Measurements from ENCODE around the gene IRF9. TPM values are rescaled to one million over a fixed set of nuclear protein-coding genes. Genes with fewer than 3 reads are reported as not detected.

The IRF9 gene
- polyA plus RNA-seq, 3 donors = 56.8 to 60.1 (median 57.5) TPM

- DNase-seq (ENCODE audit: low read depth in 3 of 3, low spot score in 2 of 3) = no peak
Measured at GRCh38 chr14:24130717-24131548, 30.1 kb upstream of the IRF9 start.

DNA sequence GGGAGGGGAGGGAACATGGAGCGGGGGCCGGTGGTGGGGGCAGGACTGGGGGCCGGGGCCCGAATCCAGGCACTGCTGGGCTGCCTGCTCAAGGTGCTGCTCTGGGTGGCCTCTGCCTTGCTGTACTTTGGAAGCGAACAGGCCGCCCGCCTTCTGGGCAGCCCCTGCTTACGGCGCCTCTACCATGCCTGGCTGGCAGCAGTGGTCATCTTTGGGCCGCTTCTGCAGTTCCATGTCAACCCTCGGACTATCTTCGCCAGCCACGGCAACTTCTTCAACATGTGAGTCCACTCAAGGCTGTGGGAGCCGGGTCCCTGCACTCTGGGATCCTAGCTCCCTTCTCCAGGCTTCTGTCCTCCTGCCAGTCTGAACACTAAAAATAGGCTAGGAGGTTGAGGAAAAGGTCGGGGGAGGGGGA lies 29.5 kb upstream of the IRF9 start:
- no peak for DNase-seq (ENCODE audit: low read depth in 3 of 3, low spot score in 2 of 3)

DNA sequence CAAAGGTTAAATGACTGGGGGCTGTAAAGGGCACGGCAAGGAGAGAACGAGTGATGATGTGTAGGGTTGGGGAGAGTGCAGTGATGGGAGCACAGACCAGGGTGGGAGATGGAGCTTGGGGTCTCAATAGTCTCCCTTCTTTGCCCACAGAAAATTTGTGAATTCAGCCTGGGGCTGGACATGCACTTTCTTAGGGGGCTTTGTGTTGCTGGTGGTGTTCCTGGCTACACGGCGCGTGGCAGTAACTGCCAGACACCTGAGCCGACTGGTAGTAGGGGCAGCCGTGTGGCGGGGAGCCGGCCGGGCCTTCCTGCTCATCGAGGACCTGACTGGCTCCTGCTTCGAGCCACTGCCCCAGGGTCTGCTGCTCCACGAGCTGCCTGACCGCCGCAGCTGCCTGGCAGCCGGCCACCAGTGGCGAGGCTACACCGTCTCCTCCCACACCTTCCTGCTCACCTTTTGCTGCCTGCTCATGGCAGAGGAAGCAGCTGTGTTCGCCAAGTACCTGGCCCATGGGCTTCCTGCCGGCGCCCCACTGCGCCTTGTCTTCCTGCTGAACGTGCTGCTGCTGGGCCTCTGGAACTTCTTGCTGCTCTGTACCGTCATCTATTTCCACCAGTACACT lies 28.9 kb upstream of the IRF9 start:
- no peak for DNase-seq (ENCODE audit: low read depth in 3 of 3, low spot score in 2 of 3)

DNA sequence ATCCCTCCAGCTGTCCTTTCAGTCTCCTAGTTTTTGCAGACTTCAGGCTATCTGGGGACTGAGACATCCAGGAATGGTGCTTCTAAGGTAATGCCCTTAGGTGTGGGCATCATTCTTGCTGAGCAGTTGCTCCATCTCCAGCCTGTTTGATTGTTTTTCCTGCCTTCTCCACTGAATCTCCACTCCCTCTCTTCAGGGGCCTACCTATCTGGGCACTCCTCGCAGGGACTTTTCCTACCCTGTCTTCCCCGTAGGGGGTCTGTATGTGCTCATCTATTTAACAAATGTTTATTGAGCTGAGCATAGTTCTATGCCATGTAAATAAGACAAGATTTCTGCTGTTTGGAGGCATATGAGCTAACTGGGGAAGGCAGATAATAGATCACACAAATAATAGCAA lies 28.1 kb upstream of the IRF9 start:
- no peak for DNase-seq (ENCODE audit: low read depth in 3 of 3, low spot score in 2 of 3)

DNA sequence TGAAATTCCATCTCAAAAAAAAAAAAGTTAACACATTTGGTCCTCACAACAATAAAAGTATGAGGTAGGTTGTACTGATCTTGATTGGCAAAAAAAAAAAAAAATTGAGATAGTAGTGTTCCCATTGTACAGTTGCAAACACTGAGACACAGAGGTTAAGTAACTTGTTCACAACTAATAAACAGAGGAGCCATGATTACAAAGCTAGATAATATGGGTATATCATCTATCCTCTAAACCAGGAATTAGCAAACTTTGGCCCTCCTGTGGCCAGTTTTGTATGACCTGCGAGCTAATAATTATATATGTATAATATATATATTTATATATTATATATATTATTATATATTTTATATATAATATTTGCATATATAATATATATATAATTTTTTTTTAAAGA lies 27.3 kb upstream of the IRF9 start:
- no peak for DNase-seq (ENCODE audit: low read depth in 3 of 3, low spot score in 2 of 3)

DNA sequence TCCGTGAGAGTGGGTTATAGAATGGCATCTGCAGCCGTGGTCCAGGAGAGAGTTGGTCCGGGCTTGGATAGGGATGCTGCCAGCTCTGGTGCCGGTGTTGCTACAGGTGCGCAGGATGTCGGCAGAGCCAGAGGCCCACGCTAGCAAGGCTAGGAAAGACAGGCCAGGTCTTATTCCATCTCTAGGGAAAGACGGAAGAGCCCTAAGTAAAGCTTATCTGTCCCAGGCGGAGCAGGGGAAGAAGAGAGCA lies 25.6 kb upstream of the IRF9 start:
- DNase-seq (ENCODE audit: low read depth in 3 of 3, low spot score in 2 of 3) = no peak

GRCh38 chr14:24135834-24136683 lies 25.0 kb upstream of the IRF9 start, which contains the start of gene PSME1:
PSME1 (plus strand) TSS chr14:24136194; CDS start chr14:24136263, 69 bp downstream.
- DNase-seq (ENCODE audit: low read depth in 3 of 3, low spot score in 2 of 3) = peak in 2 of 3 donors; percentile 66 to 80

DNA sequence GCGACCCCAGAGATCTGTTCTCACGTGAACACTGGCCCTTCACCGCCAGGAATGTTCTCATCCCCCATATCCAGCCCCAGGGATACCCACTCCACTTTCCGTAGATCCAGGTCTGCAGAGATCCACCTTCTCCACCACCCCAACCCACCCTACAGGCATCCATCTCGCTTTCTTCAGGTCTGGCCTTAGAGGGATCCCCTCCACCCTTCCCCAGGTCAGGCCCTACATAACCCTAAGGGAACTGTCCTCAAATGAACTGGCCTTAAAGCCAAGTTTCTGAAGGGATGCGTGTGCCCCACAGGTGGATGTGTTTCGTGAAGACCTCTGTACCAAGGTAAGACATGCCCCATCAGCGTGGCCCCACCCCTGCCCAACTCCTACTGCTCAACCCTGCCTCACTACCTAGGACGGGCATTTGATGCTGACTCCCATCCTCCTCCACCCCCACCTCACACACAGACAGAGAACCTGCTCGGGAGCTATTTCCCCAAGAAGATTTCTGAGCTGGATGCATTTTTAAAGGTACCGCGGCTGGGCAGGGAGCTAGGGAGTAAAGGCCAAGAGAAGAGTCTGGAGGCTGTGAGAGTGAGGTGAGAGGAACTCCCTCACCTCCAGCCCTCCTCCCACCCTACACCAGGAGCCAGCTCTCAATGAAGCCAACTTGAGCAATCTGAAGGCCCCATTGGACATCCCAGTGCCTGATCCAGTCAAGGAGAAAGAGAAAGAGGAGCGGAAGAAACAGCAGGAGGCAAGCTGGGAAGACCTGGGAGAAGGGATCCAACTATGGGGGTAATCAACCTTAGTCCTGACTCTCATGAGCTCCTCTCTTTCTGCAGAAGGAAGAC lies 24.2 kb upstream of the IRF9 start:
- no peak for DNase-seq (ENCODE audit: low read depth in 3 of 3, low spot score in 2 of 3)

- DNase-seq (ENCODE audit: low read depth in 3 of 3, low spot score in 2 of 3) = no peak
Measured at GRCh38 chr14:24137529-24138395, 23.3 kb upstream of the IRF9 start.

DNA sequence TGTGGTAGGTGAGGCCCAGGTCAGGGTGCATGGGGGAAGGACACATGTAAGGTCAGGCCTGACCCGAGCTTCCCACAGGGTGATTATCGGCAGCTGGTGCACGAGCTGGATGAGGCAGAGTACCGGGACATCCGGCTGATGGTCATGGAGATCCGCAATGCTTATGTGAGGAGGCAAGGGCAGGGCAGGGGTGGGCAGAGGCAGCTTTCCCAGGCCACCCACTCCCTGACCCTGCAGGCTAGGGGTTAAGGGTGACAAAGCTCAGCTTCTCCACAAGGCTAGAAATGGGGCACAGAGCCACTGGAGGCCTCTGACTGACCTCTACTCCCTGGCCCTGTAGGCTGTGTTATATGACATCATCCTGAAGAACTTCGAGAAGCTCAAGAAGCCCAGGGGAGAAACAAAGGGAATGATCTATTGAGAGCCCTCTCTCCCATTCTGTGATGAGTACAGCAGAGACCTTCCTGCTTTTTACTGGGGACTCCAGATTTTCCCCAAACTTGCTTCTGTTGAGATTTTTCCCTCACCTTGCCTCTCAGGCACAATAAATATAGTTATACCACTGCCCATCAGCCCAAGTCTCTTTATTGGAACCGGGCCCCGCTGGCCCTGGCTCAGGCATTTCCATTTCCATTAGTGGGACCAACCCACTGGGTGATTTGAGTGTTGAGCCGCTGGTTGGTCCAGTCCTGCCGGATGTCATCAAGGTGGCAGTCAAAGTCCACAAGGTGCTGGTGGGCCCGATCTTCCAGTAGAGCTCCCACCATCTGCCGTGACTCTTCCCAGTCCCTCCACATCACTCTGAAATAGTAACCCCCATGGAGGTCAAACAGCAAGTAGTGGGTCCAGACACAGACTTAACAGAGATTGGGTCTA lies 22.4 kb upstream of the IRF9 start:
- DNase-seq (ENCODE audit: low read depth in 3 of 3, low spot score in 2 of 3) = no peak

GRCh38 chr14:24139272-24139934 lies 21.7 kb upstream of the IRF9 start:
- DNase-seq (ENCODE audit: low read depth in 3 of 3, low spot score in 2 of 3) = no peak

DNA sequence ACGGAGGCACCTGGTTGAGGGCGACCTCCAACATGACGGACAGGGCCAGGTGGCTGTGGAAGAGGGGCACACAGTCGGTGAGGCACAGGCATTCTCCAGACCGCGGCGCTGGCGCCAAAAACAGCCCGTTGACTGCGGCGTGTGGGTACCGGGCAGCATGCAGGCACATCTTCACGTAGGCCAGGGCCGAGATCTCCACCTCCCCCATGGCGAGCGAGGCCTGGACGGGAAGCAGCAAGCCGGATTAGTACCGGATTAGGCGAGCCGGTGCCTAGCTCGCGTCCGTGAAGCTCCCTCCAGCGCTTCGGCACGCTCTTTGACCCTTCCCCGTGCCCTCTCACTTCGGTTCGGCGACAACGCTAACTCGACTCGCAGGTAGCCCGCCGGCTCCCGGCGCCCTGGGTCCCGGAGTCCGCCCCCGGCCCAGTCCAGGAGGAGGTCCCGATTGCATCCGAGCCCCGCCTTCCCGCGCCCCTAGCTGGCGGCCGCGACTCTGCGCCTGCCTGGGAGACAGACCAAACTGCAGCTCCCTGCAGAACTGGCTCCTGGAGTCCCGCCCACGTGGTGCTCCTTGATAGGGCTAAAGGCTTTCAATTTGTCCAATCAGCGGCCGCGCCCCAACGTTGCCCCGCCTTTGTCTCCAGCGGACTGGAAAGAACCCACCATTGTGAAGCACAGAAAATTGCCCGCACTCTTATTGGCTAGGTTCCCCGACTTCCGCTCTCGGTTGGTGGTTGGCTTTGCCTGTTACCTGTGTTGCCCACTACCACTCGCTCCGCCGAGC lies 19.8 kb upstream of the IRF9 start, which contains the start of gene EMC9:
TSS of gene EMC9 (minus strand) at position 495 of the 784 bp plus-strand sequence. CDS start at position 208, 287 bp downstream.
- peak; percentile 96 to 100 (median 99) for DNase-seq (ENCODE audit: low read depth in 3 of 3, low spot score in 2 of 3)

DNA sequence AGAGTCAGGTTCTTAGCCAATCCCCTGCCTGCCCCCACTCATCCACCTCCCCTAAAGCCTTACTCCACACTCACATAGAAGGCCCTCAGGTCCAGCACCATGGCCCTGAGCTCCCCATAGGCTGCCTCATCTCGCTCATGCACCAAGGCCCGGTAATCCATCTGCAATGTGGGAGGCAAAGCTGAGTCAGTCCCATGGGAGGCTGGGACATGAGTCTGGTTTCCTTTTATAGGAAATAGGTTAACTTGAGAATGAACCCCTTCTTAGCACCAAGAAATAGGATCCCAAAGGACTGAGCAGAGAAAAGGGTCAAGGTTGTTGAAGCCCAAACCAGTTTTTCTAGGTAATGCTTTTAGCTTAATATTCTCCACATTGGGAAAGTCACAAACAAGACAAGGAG lies 17.6 kb upstream of the IRF9 start:
- no peak for DNase-seq (ENCODE audit: low read depth in 3 of 3, low spot score in 2 of 3)

- no peak for DNase-seq (ENCODE audit: low read depth in 3 of 3, low spot score in 2 of 3)
Measured at GRCh38 chr14:24144451-24144850, 16.6 kb upstream of the IRF9 start.

- no peak for DNase-seq (ENCODE audit: low read depth in 3 of 3, low spot score in 2 of 3)
Measured at GRCh38 chr14:24145219-24145618, 15.8 kb upstream of the IRF9 start.

DNA sequence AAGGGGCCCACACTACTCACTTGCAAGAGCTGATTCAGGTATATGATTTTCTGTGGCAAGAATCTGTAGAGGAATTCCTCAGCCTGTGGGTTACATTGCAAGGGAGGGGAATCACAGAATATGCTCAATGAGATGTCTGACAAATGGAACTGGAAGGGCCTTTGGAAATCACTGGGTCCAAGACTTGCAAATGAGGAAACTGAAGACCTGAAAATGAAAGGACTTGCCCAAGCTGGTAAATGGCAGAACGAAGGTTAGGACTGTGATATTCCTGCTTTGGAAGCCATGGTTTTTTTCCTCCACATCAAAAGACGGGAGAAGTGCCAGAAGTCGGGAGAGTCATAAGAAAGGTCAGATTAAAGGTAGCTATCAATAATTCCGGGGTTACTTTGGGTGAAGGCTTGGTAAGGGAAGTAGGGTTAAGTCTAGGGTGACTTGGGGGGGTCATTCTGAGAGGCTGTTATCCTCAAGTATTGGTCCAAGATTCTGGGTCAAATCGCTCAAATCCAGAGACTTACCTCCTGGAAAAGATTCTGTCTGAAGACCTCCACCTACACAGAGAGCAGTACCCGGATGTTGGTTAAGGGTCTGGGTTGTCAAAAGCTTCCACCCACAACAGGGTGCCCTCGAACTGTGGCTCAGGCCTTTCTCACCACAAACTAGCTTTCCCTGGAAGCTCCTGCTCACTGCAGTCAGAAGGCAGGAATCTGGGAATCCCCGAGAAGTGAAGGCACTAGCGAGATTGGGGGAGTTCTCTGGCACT lies 15.2 kb upstream of the IRF9 start:
- peak in 1 of 3 donors; percentile 34 for DNase-seq (ENCODE audit: low read depth in 3 of 3, low spot score in 2 of 3)
